Occipital lobe (tissue), 2 donors: ENCODE measurements around the gene FBXL14. TPM values are rescaled to one million over a fixed set of nuclear protein-coding genes. Genes with fewer than 3 reads are reported as not detected.
A peak's percentile ranks its signal among the peaks of the same experiment; 100 is the strongest.
"Not testable (repeated sequence)": the region's sequence is repeated elsewhere in the genome, so short reads cannot be mapped to it uniquely, and the experiment has no call there.

ENCODE experiments used
- DNase-seq: peaks from one replicate; lab custom pipeline; 2025; lab: John Stamatoyannopoulos, UW
- total RNA-seq: library from RNA; depleted of rRNA; stranded (reverse); fragments of >200 nt; gene quantifications from one replicate; pipeline ENCODE4 v1.2.3, GENCODE V29; 2014

Gene FBXL14
- total RNA-seq, 1 donor from 2014 or later, result 25.3 TPM

DNA sequence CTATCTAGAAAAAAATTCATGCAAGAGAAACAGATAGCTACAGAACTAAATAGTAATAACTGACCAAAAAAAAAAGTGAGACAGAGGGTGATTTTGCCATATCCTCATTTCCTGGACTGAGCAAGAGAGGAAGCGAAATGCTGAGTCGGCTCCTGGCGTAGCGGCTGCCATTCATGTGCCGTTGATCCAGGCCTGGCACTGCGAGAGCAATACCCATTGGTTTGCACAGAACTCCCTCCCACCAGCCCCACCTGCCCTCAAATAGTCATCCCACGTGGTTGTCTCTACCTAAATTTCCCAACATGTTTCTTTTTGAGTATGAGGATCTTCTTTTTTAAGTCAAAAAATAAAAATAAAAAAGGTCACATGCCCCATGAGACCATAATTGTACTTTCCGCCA, 25.2 kb upstream of the FBXL14 start:
- no peak for DNase-seq

DNA sequence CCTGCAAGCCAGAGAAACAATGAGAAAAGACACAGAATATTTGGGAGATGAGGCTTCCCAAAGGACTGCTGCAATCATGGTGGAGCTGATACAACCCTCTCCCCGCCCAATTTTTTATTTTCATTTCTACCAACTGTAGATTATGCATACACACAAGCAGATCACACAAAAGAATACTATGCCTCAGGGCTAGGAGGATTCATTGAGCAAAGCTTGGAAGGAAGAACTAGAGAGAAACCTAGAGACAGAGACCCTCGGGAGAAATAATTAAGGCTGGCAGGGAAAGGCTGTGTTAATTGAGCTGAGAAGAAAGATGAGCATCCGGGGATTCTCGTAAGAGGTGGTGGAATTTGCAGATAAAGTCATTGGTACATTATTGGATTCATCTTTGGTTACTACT, 24.8 kb upstream of the FBXL14 start:
- no peak for DNase-seq

DNA sequence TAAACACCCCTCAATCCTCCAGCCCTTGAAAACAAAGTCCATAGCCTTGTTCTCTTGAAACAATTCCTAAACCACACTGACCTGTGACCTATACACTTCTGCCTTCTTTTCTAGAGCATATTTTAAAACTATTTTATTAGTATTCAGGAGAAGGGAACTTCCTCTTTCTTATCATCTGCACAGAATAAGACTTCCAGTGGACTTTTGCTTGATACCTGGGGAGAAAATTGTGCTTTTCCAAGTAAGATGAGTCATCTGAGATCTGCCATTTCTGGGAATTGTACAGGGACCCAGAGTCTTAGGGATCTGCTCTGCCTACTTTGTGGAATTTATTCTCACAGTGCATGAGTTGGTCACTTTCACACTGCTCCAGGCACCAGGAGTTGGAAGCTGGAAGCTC, 24.1 kb upstream of the FBXL14 start:
- DNase-seq, result no peak

DNA sequence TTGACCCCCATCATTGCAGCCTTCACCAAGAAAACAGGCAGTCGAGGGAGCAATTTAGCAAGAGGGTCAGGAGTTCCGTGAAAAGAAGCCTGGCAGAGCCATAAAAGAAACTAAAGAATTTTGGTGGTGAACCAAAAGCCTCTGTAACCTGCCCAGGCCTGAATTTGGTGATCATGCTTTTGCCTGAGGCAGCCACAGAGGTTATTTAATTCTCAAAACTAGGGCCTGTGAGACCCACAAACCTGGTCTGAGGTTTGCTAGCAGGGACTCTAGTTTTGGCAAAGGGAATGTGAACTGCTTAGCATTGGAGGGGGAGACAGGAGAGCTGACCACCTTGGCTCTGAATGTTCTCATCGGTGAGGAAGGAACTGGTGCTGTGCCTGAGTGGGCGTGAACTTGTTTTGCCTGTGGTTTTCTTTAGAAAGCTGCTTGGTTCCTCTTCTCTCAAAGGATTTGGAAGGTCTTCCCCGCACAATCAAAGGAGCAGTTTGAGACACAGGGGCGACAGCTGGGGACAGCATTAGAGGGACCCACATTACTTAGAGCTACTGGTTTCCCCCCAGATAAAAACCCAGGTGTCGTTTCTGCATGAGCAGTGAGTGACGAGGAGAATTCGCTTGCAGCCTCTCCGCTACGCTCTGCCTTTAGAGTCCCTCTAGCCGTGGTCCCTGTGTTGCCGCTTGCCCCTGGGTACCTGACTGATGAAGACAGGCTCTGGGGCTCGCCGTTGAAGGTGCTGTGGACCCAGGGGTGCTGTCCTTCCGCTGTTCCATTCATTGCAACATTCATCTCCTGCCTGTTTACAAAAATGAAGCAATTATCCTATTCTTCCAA, 22.1 kb upstream of the FBXL14 start:
- DNase-seq, result no peak

DNA sequence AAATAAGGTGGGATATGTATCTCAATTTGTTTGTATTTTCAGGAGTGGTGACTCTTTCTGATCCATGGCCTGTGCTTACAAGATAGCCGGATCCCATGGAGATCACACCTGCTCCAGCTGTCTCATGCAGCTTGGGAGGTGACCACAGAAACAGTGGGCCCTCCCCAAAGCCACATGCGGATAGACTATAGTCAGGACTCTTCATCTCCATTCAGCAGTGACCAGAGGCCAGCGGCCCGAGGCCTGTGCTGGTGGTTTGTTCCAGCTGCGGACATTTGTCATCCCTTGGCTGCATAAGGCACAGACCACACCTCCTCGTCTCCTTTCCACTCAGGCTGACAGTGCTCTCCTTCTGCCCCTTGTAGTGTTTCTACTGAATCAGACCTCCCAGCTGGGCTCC, 20.0 kb upstream of the FBXL14 start:
- no peak for DNase-seq

DNA sequence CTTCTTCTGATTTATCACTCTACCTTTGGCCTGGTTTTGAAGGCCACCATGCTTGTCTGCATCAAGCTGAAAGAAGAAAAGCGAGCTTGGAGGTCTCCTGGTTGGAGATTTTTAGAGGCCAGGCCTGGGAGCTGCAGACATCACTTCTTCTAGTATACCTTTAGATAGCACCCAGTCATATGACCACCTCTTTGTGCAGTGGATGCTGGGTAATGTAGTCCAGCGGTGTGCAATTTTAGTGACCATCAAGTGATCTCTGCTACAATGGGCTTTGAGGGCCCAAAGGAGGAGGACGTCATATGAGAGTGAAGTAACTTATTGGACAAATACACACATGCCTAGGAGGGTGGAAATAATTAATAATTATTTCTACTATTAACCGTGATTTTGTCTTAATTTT, 19.5 kb upstream of the FBXL14 start:
- no peak for DNase-seq

DNA sequence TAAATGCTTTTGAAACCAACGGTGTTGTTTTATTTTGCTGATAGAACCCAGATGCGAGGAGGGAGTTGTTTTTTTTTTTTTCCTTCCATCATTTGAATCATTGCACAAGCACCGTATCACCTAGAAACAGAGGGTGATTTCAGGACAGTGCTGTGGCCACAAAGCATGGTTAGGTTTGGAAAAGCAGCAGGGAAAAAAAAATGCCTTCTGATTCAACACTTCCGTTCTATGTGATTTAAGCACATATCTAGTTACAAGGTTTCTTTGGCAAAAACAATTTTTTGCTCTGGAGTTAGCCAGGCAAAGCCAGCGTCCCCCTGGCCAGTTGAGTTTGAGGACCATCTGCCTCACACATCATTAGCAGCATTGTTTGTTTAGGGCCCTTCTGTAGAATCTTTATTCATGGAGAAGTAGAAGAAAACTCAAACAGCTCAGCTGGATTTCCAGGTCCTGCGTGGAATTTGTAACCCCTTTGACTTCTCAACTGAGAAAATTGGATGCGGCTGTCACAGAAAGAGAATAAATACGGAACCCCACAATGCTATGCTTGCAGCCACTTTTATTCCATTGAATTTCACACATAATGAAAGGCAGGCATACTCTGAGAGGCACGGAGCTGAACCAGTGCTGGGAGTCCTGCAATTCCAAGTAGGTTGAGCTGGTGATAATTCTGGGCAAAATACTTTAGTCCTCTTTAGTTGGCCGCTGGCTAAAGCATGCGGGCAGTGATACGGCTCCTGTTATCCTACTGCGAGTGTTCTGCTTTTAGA, 17.6 kb upstream of the FBXL14 start:
- no peak for DNase-seq

DNA sequence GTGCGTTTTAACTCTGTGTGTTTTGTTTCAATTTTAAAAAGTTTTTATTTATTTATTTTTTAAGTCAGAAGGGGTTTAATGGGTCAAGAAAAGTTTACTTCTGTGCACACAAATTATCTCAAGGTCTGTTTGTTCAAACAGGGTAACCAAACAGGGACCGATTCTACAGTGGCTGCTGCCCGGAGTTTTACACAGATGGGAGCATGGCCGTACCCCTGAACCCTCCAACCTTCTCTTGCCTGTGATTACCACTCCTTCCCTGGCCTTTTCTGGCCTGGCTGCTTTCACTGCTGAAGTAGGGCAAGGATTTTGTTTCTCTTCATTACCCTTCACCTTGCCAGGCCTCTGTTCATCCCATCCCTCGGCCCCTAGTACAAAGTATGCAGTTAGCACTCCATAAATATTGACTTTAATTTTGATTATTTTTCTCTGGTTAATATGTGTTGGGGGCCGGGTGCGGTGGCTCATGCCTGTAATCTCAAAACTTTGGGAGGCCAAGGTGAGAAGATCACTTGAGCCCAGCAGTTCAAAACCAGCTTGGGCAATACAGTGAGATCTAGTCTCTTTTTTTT, 15.8 kb upstream of the FBXL14 start:
- DNase-seq, result no peak

DNA sequence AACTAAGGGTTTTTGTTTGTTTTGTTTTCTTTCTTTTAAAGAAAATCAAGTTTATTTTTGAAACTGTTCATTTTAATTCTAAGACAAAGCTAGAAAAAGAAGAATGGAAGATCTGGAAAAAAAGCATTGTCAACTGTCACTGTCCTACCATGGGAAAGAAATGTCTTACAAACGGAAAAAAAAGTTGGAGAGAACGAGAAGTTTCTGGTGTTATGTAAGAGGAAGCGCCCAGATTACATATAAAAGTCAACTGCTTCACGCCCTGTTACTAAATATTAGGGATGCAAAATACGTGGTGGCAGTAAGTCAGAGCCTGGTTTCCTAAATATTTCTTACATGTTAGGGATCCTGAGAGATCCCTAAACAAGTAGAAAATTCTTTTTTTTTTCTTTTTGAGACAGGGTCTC, 14.3 kb upstream of the FBXL14 start:
- DNase-seq, result no peak

DNA sequence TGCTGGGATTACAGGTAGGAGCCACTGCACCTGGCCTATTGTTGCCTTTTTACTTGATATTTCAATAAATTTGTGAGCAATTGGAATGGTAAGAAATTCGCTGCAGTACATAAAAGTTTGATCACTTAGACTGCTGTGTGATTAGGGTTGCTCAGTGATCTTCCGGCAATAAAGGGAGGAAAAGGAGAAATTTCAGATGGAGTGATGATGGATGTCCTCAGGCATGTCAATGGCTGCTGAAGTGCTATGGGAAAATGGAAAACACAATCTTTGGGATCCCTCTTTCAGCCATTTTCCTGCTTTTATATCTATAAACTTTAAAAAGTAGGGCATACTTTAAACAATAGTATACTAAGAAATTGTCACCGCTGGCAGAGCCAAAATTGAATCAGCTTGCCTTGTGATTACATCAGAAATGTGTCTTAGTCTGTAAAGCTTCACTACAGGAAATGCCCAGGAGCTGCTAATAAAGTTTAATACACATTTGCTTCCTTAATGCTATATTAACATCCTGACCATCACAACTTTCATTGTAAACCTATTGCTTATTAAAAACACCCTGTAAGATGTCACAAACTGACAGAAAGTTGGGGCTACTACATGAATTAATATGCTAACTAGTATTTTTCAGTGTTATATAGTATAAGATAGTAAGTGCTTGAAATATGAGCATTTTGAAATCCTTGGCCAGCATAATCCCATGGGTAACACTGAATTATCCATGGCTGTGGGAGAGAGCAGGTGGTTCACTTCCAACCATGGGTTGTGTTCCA, 13.7 kb upstream of the FBXL14 start:
- DNase-seq, result no peak

DNA sequence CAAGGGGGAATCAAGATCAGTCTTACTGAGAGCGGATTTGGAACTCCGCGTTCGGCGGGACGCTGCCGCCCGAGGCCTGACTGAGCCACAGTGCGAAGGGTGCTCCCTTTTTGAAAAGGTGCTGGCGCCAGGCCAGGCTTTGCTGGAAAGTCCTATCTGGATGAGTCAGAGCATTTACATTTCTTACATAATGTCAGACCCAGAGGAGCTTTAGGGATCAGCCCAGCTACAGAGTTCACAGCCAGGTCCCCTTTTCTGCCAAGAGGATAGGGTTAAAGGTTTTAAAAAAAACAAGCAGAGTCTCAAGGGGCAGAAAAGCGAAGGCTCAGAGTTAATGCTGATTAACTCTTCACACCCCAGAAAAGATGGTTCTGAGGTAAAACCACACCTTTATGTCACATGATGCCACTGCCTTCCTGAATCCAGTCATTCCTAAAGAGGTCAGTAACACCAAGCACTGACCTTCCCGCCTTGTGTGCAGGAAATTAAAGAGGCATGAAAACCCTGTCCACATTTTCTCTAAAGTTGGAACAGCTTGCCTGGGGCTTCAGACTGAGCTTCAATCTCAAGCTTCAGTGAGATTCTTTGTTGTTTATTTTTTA, 11.7 kb upstream of the FBXL14 start:
- peak; percentile 51 for DNase-seq

DNA sequence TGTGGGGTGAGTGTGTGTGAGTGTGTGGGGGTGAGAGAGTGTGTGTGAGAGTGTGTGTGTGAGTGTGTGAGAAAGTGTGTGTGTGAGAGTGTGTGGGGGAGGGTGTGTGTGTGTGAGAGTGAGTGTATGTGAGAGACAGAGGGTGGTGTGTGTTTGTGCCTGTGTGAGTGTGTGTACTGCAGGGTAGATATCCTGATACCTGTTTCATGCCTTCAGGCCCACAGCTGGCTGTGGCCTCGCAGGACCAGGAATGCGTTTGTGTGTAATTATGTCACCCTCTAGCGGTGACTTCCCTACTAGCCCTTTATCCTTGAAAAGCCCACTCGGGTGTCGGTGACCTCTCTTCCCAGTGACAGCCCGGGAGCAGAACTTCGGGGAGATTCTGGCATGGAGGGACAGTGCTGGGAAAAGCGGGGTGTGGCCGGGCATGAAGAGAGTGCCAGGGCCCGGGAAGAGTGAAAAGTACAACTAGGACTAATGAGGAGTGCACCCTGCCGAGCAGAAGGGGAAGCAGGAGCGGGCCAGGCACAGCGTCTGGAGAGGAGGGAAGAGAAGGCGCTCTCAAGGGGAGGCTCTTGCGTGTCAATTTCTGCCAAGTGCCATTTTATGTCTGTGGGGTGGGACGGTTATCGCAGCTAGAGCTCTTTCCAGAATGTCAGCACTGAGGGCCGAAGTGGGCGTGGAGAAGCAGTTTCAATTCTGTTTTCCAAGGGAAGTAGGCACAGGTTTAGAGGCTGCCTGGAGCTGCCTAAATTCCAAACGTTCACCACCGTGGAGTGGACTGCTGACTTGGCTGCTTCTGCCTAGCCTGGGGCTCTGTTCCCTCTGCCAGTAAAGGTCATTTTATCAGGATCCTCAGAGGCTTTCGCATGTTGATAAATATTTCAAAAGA, 11.0 kb upstream of the FBXL14 start:
- peak; percentile 75 for DNase-seq

DNA sequence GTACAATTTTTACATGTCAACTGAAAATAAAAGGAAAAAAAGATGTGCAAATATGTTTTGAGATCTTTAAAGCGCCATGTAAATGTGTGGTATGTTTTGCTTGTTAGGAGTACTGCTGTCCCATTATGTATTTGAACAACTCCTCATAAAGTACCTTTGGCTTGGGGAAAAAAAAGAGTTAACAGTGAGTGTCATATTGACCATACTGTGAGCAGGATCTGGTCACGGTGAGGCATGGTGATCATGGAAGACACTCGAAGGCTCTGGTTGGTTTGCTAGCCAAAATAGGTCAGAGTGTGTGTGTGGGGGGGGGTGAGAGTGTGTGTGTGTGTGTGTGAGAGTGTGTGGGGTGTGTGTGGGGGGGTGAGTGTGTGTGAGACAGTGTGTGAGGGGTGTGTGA, 10.1 kb upstream of the FBXL14 start:
- DNase-seq, result no peak

DNA sequence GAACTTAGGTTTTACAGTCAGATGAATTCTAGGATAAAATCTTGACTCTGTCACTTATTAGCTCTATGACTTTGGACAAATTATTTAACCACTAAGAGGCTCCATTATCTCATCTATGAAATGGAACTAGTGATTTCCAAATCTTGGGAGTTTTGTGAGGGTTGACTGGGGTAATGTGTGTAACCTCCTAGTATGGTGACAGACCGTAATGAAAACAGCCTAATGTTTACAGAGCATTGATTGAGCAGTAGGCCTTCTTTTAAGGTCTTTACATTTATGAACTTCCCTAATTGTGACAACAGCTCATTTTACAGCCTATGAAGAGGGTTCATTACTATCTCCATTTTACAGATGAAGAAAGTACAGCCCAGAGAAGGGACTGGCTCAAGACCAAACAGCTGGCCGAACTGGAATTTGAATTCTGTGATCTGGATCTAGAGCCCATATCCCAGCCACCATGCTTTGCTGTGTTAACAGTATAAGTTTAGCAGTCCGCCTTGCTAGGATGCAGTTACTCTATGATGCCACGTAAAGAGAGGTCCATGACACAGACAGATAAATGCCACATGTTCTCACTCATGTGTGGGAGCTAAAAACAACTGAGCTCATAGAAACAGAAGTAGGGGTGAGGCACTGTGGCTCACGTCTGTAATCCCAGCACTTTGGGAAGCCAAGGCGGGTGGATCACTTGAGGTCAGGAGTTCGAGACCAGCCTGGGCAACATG, 9.1 kb upstream of the FBXL14 start:
- no peak for DNase-seq

DNA sequence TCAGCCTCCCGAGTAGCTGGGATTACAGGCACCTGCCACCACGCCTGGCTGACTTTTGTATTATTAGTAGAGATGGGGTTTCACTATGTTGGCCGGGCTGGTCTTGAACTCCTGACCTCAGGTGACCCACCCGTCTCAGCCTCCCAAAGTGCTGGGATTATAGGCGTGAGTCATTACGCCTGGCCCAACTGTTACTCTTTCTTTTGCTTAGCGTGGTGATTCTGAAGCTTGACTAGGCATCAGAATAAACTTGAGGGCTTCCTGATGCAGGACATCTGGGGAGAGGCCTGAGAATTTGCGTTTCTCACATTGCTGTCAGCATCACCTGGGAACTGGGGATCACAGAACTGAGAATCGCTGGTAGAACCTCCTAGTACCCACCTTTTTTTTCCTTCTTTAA, 8.3 kb upstream of the FBXL14 start:
- DNase-seq, result not testable (repeated sequence)

DNA sequence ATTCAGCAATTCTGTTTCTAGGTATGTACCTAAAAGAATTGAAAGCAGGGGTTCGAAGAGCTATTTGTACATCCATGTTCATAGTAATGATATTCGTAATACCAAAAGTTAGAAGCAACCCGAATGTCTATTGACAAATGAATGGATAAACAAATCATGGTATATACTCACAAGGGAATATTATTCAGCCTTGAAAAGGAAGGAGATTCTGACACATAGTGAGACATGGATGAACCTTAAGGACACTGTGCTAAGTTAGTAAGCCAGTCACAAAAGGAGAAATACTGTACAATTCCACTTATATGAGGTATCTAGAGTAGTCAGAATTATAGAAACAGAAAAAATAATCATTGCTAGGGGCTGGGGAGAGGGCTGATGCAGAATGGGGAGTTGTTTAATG, 4.4 kb upstream of the FBXL14 start:
- no peak for DNase-seq

DNA sequence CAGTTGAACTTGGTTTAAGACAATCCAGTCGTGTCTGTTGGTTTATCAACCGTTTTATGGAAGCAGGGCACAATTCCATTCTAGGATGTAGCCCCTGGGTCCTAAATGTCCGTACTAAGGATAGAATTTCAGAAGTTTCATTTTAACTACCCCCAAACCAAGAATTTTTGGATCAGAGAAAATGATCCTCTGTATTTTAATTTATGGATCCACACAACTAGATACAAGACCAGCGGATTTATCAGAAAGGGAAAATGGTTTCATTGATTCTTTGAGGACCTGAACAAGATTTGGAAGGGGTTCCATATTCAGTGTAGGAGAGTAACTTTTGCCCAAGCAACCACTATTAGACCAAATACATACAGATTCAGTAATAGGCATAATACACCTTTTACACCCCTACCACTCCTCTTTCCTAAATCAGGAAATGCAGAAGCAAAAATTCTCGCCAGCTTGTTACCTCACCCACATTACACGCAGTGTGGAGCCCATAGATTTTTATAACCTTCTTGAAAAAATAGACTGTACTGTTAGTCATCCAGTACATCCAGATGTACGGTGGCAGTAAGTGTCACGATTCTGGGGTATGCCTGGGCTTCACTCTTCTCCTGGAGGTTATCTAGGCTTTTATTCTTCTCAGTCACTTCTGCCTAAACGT, 1.4 kb upstream of the FBXL14 start:
- DNase-seq, result no peak

DNA sequence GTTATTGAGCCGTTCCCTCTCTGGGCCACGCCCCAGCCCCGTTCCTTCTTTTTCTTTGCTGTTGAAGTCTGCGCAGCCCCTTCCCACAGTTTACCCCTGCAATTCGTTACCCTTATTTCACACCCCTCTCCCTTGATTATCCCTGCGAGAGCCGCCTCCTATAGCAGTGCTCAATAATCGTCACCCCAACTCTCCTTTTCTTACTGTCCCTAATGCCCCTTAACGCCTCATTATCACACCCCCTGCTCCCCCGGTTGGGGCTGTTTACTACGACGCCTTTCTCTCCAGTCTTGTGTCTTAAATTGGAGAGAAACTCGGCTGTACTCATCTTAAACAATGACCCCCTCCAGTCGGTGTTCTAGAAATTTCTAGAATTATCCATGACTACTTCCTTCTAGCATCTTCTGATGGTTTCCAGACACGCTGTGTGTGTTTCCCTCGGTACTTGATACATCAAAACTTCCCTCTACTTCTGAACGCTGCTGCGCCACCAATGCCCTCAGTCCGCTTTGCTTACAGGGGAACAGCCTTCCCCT, 713 bp upstream of the FBXL14 start:
- DNase-seq, result no peak

DNA sequence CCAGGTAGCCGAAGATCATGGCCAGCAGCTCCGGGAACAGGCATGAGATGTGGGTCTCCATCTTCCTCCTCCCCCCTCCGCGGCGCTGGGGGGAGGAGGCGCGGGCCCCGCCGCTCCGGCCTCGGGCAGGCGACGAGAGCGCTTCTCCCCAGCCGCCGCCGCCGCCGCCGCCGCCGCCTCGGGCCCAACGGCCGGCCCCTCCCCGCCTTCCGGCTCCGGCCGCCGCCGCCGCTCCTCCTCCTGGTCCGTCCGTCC, 448 bp downstream of the FBXL14 start:
- DNase-seq, result no peak
